ENCODE measurements around the gene PERM1. TPM values are rescaled to one million over a fixed set of nuclear protein-coding genes. Genes with fewer than 3 reads are reported as not detected.

PERM1 gene
- total and polyA plus RNA-seq, 2 of the 8 experiments (the other 6 are each of a cell fraction or from before 2014, with no cell fraction given) = not detected

DNA sequence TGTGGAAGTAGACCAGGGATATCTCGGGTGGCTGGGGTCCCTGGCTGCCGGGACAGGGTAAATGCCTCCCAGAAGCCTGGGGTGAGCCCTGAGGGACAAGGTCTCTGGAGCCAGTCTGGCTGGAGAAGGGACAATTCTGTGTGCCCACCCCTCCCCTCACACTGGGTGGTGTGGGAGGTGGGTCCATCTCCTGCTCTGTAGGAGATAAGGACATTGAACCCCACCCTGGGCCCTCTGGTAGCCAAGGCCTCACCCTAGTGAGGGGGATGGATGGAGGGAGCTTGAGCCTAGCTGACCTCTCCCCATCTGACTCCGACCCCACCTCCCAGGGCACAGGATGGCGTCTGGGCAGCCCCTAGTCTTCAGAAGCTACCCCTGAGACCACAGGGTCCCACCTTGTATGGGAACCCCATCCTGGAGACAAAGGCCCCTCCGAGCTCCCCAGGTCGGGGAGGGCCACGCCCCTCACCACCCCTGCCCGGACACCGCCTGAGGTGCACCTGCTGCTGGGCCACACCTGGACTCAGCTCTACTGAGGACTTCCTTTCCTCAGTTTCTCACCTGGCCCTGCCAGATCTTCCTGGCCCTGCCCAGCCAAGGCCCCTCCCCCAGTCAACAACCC, 42.4 kb upstream of the PERM1 start (continued):
- TF ChIP-seq, protein P1, sequence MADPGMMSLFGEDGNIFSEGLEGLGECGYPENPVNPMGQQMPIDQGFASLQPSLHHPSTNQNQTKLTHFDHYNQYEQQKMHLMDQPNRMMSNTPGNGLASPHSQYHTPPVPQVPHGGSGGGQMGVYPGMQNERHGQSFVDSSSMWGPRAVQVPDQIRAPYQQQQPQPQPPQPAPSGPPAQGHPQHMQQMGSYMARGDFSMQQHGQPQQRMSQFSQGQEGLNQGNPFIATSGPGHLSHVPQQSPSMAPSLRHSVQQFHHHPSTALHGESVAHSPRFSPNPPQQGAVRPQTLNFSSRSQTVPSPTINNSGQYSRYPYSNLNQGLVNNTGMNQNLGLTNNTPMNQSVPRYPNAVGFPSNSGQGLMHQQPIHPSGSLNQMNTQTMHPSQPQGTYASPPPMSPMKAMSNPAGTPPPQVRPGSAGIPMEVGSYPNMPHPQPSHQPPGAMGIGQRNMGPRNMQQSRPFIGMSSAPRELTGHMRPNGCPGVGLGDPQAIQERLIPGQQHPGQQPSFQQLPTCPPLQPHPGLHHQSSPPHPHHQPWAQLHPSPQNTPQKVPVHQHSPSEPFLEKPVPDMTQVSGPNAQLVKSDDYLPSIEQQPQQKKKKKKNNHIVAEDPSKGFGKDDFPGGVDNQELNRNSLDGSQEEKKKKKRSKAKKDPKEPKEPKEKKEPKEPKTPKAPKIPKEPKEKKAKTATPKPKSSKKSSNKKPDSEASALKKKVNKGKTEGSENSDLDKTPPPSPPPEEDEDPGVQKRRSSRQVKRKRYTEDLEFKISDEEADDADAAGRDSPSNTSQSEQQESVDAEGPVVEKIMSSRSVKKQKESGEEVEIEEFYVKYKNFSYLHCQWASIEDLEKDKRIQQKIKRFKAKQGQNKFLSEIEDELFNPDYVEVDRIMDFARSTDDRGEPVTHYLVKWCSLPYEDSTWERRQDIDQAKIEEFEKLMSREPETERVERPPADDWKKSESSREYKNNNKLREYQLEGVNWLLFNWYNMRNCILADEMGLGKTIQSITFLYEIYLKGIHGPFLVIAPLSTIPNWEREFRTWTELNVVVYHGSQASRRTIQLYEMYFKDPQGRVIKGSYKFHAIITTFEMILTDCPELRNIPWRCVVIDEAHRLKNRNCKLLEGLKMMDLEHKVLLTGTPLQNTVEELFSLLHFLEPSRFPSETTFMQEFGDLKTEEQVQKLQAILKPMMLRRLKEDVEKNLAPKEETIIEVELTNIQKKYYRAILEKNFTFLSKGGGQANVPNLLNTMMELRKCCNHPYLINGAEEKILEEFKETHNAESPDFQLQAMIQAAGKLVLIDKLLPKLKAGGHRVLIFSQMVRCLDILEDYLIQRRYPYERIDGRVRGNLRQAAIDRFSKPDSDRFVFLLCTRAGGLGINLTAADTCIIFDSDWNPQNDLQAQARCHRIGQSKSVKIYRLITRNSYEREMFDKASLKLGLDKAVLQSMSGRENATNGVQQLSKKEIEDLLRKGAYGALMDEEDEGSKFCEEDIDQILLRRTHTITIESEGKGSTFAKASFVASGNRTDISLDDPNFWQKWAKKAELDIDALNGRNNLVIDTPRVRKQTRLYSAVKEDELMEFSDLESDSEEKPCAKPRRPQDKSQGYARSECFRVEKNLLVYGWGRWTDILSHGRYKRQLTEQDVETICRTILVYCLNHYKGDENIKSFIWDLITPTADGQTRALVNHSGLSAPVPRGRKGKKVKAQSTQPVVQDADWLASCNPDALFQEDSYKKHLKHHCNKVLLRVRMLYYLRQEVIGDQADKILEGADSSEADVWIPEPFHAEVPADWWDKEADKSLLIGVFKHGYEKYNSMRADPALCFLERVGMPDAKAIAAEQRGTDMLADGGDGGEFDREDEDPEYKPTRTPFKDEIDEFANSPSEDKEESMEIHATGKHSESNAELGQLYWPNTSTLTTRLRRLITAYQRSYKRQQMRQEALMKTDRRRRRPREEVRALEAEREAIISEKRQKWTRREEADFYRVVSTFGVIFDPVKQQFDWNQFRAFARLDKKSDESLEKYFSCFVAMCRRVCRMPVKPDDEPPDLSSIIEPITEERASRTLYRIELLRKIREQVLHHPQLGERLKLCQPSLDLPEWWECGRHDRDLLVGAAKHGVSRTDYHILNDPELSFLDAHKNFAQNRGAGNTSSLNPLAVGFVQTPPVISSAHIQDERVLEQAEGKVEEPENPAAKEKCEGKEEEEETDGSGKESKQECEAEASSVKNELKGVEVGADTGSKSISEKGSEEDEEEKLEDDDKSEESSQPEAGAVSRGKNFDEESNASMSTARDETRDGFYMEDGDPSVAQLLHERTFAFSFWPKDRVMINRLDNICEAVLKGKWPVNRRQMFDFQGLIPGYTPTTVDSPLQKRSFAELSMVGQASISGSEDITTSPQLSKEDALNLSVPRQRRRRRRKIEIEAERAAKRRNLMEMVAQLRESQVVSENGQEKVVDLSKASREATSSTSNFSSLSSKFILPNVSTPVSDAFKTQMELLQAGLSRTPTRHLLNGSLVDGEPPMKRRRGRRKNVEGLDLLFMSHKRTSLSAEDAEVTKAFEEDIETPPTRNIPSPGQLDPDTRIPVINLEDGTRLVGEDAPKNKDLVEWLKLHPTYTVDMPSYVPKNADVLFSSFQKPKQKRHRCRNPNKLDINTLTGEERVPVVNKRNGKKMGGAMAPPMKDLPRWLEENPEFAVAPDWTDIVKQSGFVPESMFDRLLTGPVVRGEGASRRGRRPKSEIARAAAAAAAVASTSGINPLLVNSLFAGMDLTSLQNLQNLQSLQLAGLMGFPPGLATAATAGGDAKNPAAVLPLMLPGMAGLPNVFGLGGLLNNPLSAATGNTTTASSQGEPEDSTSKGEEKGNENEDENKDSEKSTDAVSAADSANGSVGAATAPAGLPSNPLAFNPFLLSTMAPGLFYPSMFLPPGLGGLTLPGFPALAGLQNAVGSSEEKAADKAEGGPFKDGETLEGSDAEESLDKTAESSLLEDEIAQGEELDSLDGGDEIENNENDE (IDR thresholded peaks at IDR 0.05; ENCODE audit: insufficient replicate concordance, low read length) = no peak
- TF ChIP-seq POLR2A (IDR thresholded peaks at IDR 0.05; ENCODE audit: control extremely low read depth in 1 of 2, low read depth in 2 of 2, low read length in 2 of 2) (peak in 1 of 2 experiments; percentile 44; a peak in 1 of 3 replicates), JUN (IDR thresholded peaks at IDR 0.05; ENCODE audit: low read depth, low read length) (no peak), BCL11A (IDR thresholded peaks at IDR 0.05; ENCODE audit: low read depth in 2 of 2, low read length in 2 of 2) (no peak)
